ENCODE measurements around the gene CD14.

GRCh38 chr5:140628711-140629110 is 4.3 kb downstream of the CD14 start:
- no peak for TF ChIP-seq CTCF (IDR thresholded peaks at IDR 0.05)
- TF ChIP-seq POLR2A (IDR thresholded peaks at IDR 0.05), result no peak

All from heart left ventricle (tissue), 13 donors.